ENCODE measurements around the gene POFUT1. TPM values are rescaled to one million over a fixed set of nuclear protein-coding genes. Genes with fewer than 3 reads are reported as not detected.

The POFUT1 gene
- total and polyA plus RNA-seq, 2 experiments from 2014 or later: 9.3 to 34.0 TPM

- TF ChIP-seq ZNF462 (CRISPR knock-in tag; IDR thresholded peaks at IDR 0.05): no peak
- TF ChIP-seq, protein P1, sequence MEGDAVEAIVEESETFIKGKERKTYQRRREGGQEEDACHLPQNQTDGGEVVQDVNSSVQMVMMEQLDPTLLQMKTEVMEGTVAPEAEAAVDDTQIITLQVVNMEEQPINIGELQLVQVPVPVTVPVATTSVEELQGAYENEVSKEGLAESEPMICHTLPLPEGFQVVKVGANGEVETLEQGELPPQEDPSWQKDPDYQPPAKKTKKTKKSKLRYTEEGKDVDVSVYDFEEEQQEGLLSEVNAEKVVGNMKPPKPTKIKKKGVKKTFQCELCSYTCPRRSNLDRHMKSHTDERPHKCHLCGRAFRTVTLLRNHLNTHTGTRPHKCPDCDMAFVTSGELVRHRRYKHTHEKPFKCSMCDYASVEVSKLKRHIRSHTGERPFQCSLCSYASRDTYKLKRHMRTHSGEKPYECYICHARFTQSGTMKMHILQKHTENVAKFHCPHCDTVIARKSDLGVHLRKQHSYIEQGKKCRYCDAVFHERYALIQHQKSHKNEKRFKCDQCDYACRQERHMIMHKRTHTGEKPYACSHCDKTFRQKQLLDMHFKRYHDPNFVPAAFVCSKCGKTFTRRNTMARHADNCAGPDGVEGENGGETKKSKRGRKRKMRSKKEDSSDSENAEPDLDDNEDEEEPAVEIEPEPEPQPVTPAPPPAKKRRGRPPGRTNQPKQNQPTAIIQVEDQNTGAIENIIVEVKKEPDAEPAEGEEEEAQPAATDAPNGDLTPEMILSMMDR (conservative IDR thresholded peaks at IDR 0.05; ENCODE audit: low read depth in 2 of 2): no peak
- no peak for TF ChIP-seq CREB1 (CRISPR knock-in tag; IDR thresholded peaks at IDR 0.05; ENCODE audit: low read depth)
- no peak for TF ChIP-seq STAT1 (IDR thresholded peaks at IDR 0.05; ENCODE audit: unreplicated experiment)
- no peak for TF ChIP-seq JUNB (IDR thresholded peaks at IDR 0.05; ENCODE audit: unreplicated experiment)
Measured at GRCh38 chr20:32281711-32282110, 74.0 kb downstream of the POFUT1 start (continued).

GRCh38 chr20:32282461-32282860, 74.8 kb downstream of the POFUT1 start:
- Histone ChIP-seq H3F3A (replicated peaks; ENCODE audit: low read depth) (no peaks in the 10 kb centered on the region; the same call in none of the 2 replicates), H3K27me3 (ENCODE audit: insufficient read depth) (no peaks in the 10 kb centered on the region), H2AFZ (no peak overlapping the region), H3K27ac (ENCODE audit: low read depth) (no peak overlapping the region), H3K4me2 (no peak overlapping the region), H4K20me1 (replicated peaks; ENCODE audit: insufficient read depth) (peaks cover 38% of the 10 kb centered on the region), H3K79me2 (replicated peaks; ENCODE audit: insufficient read depth) (peaks cover 45% of the 10 kb centered on the region), H3K36me3 (ENCODE audit: insufficient read depth) (no peaks in the 10 kb centered on the region), H3K9me2 (ENCODE audit: insufficient read depth) (no peaks in the 10 kb centered on the region), H3K4me1 (ENCODE audit: insufficient read depth) (peaks cover 6% of the 10 kb centered on the region), H3K4me3 (no peak overlapping the region)
- Mint-ChIP-seq H3K9me3 (no peaks in the 10 kb centered on the region), H3K4me1 (peaks cover 5% of the 10 kb centered on the region; the same call in 2 of the 3 replicates), H3K27ac (no peak overlapping the region), H3K36me3 (ENCODE audit: low read depth) (no peaks in the 10 kb centered on the region), H3K27me3 (ENCODE audit: insufficient read depth, low read depth, poor library complexity) (no peaks in the 10 kb centered on the region), H3K4me3 (no peak overlapping the region)
- no peak for ATAC-seq
- no peak for DNase-seq (ENCODE audit: low spot score)
- TF ChIP-seq EZH2phosphoT487 (IDR thresholded peaks at IDR 0.05; ENCODE audit: unreplicated experiment): no peak
- TF ChIP-seq CREB1 (CRISPR knock-in tag; IDR thresholded peaks at IDR 0.05; ENCODE audit: low read depth): no peak
- TF ChIP-seq ZNF114 (CRISPR knock-in tag; IDR thresholded peaks at IDR 0.05): no peak
- TF ChIP-seq STAT1 (IDR thresholded peaks at IDR 0.05; ENCODE audit: unreplicated experiment): no peak
- TF ChIP-seq ZNF331 (CRISPR knock-in tag; IDR thresholded peaks at IDR 0.05; ENCODE audit: low read depth): no peak
- TF ChIP-seq, protein P2, sequence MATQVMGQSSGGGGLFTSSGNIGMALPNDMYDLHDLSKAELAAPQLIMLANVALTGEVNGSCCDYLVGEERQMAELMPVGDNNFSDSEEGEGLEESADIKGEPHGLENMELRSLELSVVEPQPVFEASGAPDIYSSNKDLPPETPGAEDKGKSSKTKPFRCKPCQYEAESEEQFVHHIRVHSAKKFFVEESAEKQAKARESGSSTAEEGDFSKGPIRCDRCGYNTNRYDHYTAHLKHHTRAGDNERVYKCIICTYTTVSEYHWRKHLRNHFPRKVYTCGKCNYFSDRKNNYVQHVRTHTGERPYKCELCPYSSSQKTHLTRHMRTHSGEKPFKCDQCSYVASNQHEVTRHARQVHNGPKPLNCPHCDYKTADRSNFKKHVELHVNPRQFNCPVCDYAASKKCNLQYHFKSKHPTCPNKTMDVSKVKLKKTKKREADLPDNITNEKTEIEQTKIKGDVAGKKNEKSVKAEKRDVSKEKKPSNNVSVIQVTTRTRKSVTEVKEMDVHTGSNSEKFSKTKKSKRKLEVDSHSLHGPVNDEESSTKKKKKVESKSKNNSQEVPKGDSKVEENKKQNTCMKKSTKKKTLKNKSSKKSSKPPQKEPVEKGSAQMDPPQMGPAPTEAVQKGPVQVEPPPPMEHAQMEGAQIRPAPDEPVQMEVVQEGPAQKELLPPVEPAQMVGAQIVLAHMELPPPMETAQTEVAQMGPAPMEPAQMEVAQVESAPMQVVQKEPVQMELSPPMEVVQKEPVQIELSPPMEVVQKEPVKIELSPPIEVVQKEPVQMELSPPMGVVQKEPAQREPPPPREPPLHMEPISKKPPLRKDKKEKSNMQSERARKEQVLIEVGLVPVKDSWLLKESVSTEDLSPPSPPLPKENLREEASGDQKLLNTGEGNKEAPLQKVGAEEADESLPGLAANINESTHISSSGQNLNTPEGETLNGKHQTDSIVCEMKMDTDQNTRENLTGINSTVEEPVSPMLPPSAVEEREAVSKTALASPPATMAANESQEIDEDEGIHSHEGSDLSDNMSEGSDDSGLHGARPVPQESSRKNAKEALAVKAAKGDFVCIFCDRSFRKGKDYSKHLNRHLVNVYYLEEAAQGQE (IDR thresholded peaks at IDR 0.05; ENCODE audit: unreplicated experiment): no peak
- TF ChIP-seq JUNB (IDR thresholded peaks at IDR 0.05; ENCODE audit: unreplicated experiment): no peak
- TF ChIP-seq POLR2AphosphoS5 (IDR thresholded peaks at IDR 0.05; ENCODE audit: low read depth): no peak

Measured in GM23338 (cell line).